SH-SY5Y (cell line): ENCODE measurements around the gene TNFRSF4.

Source experiments
- GATA2 ChIP-seq: IDR thresholded peaks from 2 replicates; pipeline ENCODE4 v1.6.1; 2011; ENCODE audit warnings: mild to moderate bottlenecking, low read depth, low read length
- GATA3 ChIP-seq: IDR thresholded peaks from 2 replicates; pipeline ENCODE4 v1.6.1; 2011; ENCODE audit warnings: low read depth, mild to moderate bottlenecking, low read length, moderate library complexity

- no peak for TF ChIP-seq GATA2
- TF ChIP-seq GATA3, result no peak
Measured at GRCh38 chr1:1245817-1246576, 32.0 kb upstream of the TNFRSF4 start.
